GM12875 (cell line): ENCODE results near the gene TIMM44.

Experiments
- H3K4me3 ChIP-seq: one replicate; pipeline ENCODE4 v1.5.1; 2011; ENCODE audit warnings: low read depth, low read length, control low read depth
- TF ChIP-seq, protein P1 (sequence below): IDR thresholded peaks from 2 replicates; pipeline ENCODE4 v1.5.1; 2011; ENCODE audit warnings: low read depth, mild to moderate bottlenecking, control low read depth, inconsistent platforms, low read length, moderate library complexity, borderline replicate concordance; ENCODE audit not compliant: insufficient read depth

The TIMM44 gene

DNA sequence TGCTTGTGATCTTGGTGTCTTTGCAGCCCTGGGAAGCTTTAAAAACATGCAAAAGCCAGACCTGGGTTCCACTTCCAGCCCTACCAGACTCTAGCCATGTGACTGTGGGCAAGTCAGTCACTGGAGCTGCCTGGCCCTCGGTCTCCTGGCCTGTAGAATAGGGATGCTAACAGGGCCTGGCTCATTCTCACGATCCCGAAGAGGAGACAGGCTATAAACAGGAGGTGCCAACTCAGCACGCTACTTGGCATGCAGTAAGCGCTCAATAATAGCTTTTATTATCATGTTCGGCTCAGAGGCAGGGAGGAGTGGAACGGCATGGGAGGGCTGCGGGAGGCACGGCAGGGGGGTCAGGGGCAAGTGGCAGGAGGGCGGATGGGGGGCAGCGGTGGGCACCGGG is 19.2 kb downstream of the TIMM44 start:
- H3K4me3 ChIP-seq = no peak overlapping the region
- TF ChIP-seq, protein P1, sequence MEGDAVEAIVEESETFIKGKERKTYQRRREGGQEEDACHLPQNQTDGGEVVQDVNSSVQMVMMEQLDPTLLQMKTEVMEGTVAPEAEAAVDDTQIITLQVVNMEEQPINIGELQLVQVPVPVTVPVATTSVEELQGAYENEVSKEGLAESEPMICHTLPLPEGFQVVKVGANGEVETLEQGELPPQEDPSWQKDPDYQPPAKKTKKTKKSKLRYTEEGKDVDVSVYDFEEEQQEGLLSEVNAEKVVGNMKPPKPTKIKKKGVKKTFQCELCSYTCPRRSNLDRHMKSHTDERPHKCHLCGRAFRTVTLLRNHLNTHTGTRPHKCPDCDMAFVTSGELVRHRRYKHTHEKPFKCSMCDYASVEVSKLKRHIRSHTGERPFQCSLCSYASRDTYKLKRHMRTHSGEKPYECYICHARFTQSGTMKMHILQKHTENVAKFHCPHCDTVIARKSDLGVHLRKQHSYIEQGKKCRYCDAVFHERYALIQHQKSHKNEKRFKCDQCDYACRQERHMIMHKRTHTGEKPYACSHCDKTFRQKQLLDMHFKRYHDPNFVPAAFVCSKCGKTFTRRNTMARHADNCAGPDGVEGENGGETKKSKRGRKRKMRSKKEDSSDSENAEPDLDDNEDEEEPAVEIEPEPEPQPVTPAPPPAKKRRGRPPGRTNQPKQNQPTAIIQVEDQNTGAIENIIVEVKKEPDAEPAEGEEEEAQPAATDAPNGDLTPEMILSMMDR = no peak

- H3K4me3 ChIP-seq = no peak overlapping the region
- TF ChIP-seq, protein P1 = no peak
Measured at GRCh38 chr19:7923295-7924191, 19.9 kb downstream of the TIMM44 start.

GRCh38 chr19:7922836-7923195 is 20.6 kb downstream of the TIMM44 start:
- H3K4me3 ChIP-seq = no peak overlapping the region
- TF ChIP-seq, protein P1 = no peak

DNA sequence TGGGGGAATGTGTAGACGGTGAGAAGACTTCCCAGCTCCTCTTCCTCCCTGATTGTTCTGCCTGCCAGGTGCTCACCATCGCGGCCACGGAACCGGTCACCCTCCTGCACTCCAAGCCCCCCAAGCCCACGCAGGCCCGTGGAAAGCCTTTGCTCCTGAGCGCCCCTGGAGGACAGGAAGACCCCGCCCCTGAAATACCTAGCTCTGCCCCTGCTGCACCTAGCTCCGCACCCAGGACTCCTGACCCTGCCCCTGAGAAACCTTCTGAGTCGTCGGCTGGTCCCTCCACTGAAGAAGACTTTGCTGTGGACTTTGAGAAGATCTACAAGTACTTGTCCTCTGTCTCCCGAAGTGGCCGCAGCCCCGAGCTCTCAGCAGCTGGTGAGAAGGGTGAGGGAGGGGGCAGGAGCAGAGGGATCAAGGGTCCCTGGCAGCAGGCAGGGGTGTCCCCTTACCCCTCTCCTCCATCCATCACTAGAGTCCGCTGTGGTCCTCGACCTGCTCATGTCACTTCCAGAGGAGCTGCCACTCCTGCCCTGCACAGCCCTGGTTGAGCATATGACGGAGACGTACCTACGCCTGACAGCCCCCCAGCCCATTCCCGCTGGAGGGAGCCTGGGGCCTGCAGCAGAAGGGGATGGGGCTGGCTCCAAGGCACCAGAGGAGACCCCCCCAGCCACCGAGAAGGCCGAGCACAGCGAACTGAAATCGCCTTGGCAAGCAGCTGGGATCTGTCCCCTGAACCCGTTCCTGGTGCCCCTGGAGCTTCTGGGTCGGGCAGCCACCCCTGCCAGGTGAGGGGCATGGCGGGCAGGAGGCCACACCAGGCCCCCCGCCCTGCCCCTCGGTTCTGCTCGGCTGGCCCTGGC is 21.3 kb downstream of the TIMM44 start:
- TF ChIP-seq, protein P1 = no peak
- no peak overlapping the region for H3K4me3 ChIP-seq

DNA sequence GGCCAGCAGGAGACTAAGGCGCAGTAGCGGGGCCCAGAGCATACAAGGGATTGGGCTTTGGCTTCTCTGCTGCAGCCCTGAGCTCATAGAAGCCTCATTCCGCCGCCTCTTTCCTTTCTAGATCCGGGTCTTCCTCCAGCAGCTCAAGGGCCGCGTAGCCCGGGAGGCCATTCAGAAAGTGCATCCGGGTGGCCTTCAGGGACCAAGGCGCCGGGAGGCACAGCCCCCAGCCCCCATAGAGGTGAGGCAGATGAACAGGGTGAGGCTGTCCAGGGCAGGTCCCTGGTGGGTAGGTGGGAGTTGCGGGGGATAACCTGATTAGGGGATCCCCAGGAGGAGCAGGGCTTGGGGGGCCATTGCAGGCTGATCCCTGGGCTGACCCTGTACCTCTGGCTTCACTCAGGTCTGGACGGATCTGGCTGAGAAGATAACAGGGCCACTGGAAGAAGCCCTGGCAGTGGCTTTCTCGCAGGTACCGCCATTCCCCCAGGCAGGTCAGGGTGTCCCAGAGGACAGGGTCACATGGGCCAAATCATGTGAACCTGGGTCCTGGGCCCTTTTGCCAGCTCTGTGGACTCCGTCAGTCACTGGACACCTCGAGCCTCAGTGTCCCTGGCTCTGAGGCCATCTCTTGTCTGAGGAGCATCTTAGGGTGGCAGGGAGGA is 22.0 kb downstream of the TIMM44 start:
- H3K4me3 ChIP-seq = peak overlapping the region; percentile 63
- TF ChIP-seq, protein P1 = no peak

DNA sequence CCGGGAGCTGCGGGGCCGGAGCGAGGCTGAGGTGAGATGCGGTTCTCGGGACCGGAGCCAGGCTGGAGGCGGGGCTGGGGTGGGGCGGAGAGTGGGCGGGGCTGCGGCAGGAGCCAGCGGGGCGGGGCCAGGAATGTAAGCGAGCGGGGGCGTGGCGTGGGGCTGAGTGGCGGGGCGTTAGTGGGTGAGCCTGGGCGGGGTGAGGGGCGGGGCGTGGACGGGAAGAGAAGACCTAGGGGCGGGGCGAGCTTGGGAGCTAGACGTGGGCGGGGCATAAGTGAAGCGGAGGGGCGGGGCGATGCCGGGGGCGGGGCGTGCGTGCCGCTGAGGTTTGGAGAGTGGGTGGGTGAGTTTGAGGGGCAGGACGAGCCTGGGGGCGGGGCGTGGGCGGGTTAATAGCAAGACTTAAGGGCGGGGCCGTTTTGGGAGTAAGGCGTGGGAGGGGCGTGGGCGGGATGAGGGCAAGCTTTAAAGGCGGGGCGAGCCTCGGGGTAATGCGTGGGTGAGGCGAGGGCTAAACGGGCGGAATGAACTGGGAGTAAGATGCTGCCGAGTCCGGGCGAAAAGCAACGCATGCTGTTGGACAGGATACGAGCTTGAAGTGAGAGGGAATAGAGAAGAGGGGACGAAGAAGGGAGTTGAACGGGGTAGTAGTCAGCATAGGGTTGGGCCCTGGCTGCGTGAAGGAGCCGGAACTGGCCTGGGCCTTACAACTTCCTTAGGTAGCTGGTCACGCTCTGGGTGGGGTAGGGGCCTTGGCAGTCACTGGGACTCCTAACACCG is 22.8 kb downstream of the TIMM44 start:
- peak overlapping the region; percentile 81 for H3K4me3 ChIP-seq
- TF ChIP-seq, protein P1 = no peak
